ENCODE measurements around the gene FYN. TPM values are rescaled to one million over a fixed set of nuclear protein-coding genes. Genes with fewer than 3 reads are reported as not detected.

FYN gene
- total and polyA plus RNA-seq, 4 experiments from 2014 or later, result 338 to 713 (median 564) TPM

DNA sequence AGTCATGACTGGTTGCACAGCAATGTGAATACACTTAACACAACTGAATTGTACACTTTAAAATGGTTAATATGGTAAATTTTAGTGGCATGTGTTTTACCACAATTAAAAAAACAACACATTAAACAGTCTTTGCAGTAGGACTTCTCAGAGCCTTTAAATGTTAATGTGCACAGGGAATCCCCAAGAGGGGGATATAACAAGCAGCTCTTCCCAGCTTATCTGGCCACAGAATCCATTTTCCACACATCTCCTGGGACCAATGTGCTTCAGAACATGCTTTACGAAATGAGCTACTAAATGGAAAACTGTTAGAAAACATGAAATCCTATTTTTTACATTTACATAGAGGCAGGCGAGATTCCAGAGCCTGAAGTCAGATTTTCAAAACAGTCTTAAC is 44.4 kb downstream of the FYN start:
- Histone ChIP-seq H3K4me3 (ENCODE audit: low read length in 2 of 2) (no peak overlapping the region), H3K36me3 (ENCODE audit: insufficient read depth, low read length) (no peaks in the 10 kb centered on the region), H3K9me3 (ENCODE audit: control insufficient read depth in 1 of 2, low read length in 2 of 2) (no peaks in the 10 kb centered on the region), H3K27me3 (ENCODE audit: insufficient read depth, low read length) (no peaks in the 10 kb centered on the region), H3K4me1 (ENCODE audit: insufficient read depth, low read length) (peaks cover 86% of the 10 kb centered on the region), H3K27ac (ENCODE audit: low read depth, low read length) (no peak overlapping the region)
- CTCF ChIA-PET (ENCODE audit: partially characterized antibody), result interaction anchor here (0.8 to 1.9 kb wide), 2 partner anchors 9 to 33 kb away, joined by 3 to 6 read pairs; no protein-coding TSS in a partner anchor
- POLR2A ChIA-PET (ENCODE audit: partially characterized antibody), result interaction anchor here (0.5 to 1.7 kb wide), 5 partner anchors 10 to 45 kb away, joined by 3 to 4 read pairs (median 3); partner anchors contain the start of gene FYN
- H3K9me3 Mint-ChIP-seq, result no peaks in the 10 kb centered on the region
- peaks cover 68 to 97% (median 80%) of the 10 kb centered on the region in 4 donors for H3K4me1 Mint-ChIP-seq
- peak overlapping the region in 3 of 7 donors; percentile 28 to 52 (median 43) for H3K27ac Mint-ChIP-seq
- no peak overlapping the region for H3K4me3 Mint-ChIP-seq
- peaks cover 14 to 26% of the 10 kb centered on the region in 2 donors for H3K36me3 Mint-ChIP-seq
- H3K27me3 Mint-ChIP-seq, result no peaks in the 10 kb centered on the region
- intact Hi-C loops (cut with micrococcal nuclease), result no loop called here
- DNase-seq, result no peak

DNA sequence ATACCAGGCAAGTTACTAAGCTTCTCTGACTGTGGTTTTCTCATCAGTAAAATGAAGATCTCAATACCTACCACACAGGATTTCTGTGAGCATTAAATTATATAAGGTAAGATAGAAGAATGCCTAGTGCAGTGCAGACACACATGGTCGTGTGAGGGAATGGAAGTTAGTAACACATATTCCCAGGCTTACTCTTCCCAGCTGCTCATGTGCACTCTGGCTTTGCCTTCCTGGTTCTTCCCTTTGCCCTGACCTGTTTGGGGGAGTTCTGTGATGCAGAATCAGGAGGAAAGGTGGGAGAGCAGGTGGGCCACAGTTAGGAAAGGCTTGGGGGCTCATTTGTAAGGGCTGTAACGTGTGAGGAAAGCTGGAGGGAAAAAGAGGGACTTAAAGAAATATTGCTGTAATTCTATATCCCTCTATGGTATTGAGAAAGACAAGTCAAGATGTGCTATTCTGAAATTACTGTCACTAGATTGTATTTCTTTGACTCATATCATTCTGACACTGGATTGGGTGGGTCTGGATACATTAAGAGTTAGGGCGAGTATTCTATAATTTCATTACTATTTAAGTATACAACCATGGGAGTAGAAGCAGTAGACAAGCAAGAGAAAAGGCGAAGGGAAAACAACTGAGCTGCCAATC is 47.7 kb downstream of the FYN start:
- no peak overlapping the region for H3K4me3 ChIP-seq (ENCODE audit: low read length in 2 of 2)
- no peaks in the 10 kb centered on the region for H3K36me3 ChIP-seq (ENCODE audit: insufficient read depth, low read length)
- H3K4me1 ChIP-seq (ENCODE audit: insufficient read depth, low read length), result peaks cover 77% of the 10 kb centered on the region
- no peaks in the 10 kb centered on the region for H3K27me3 ChIP-seq (ENCODE audit: insufficient read depth, low read length)
- H3K27ac ChIP-seq (ENCODE audit: low read depth, low read length), result peak overlapping the region; percentile 21
- peaks cover 14 to 21% of the 10 kb centered on the region in 2 donors for H3K36me3 Mint-ChIP-seq
- ChIA-PET CTCF (ENCODE audit: partially characterized antibody) (interaction anchor here (0.6 to 4.4 kb wide), 12 partner anchors 9 to 186 kb away, joined by 3 to 15 read pairs (median 5); no protein-coding TSS in a partner anchor), POLR2A (ENCODE audit: partially characterized antibody) (interaction anchor here (0.6 to 5.9 kb wide), 22 partner anchors 10 to 167 kb away, joined by 3 to 47 read pairs (median 6); partner anchors contain the start of gene FYN)
- peak overlapping the region in 3 of 8 donors; percentile 26 to 75 (median 52) for H3K4me3 Mint-ChIP-seq
- no peaks in the 10 kb centered on the region for H3K9me3 ChIP-seq (ENCODE audit: control insufficient read depth in 1 of 2, low read length in 2 of 2)
- no peaks in the 10 kb centered on the region for H3K27me3 Mint-ChIP-seq
- peaks cover 65 to 87% (median 77%) of the 10 kb centered on the region in 4 donors for H3K4me1 Mint-ChIP-seq
- no peaks in the 10 kb centered on the region for H3K9me3 Mint-ChIP-seq
- intact Hi-C loops (cut with micrococcal nuclease), result loop anchor here (1.0 to 2.0 kb wide), 2 partner anchors 8 to 15 kb away; no protein-coding TSS in a partner anchor
- H3K27ac Mint-ChIP-seq, result peak overlapping the region; percentile 67 to 94 (median 83)
- DNase-seq, result no peak

DNA sequence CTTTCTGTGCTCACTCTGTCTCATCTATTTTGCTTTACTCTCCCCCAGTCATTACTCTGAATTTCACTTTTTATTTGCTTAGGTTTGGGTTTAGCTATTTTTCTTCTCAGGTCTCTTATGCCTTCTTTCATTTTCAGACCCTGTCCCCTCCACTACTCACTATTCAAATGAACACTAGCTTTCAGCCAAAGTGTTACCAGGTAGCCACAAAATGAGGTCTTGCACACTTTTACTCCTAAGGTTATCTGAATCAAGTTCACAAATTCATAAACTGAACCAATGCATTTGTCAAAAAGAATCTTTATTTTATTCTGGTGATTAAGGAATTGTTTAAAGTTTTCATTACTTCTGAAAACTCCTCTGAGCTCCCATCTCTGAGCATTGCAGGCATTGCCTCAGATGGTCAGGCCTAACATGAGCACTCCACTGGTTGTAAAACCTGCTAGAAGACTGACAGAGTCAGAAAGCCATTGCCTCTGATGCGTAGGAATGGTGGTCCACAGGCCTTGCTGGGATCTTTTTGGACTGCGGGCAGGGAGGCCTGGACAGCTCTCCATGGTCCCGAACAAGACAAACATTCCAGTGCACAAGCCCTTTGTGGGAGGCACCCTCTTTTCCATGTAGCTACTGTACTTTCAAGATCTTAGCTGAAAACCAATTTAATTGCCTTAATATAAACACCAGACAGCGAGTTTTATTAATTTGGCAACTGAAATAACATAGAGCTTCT is 48.5 kb downstream of the FYN start:
- Mint-ChIP-seq H3K4me3 (peak overlapping the region in 7 of 8 donors; percentile 6 to 75 (median 58)), H3K27ac (peak overlapping the region; percentile 67 to 95 (median 87)), H3K4me1 (peaks cover 61 to 82% (median 70%) of the 10 kb centered on the region in 4 donors), H3K36me3 (peaks cover 9 to 14% of the 10 kb centered on the region in 2 donors), H3K9me3 (no peaks in the 10 kb centered on the region), H3K27me3 (no peaks in the 10 kb centered on the region)
- H3K27me3 ChIP-seq (ENCODE audit: insufficient read depth, low read length), result no peaks in the 10 kb centered on the region
- H3K9me3 ChIP-seq (ENCODE audit: control insufficient read depth in 1 of 2, low read length in 2 of 2), result no peaks in the 10 kb centered on the region
- POLR2A ChIA-PET (ENCODE audit: partially characterized antibody), result interaction anchor here (0.6 to 5.9 kb wide), 26 partner anchors 8 to 168 kb away, joined by 3 to 47 read pairs (median 5); partner anchors contain the start of gene FYN
- CTCF ChIA-PET (ENCODE audit: partially characterized antibody), result interaction anchor here (1.0 to 4.4 kb wide), 11 partner anchors 8 to 102 kb away, joined by 3 to 15 read pairs (median 7); partner anchors contain the start of gene FYN
- H3K36me3 ChIP-seq (ENCODE audit: insufficient read depth, low read length), result no peaks in the 10 kb centered on the region
- peak overlapping the region; percentile 49 for H3K27ac ChIP-seq (ENCODE audit: low read depth, low read length)
- no peak overlapping the region for H3K4me3 ChIP-seq (ENCODE audit: low read length in 2 of 2)
- H3K4me1 ChIP-seq (ENCODE audit: insufficient read depth, low read length), result peaks cover 76% of the 10 kb centered on the region
- peak in 1 of 5 donors; percentile 17 for DNase-seq
- intact Hi-C loops (cut with micrococcal nuclease), result loop anchor here (1.0 to 2.0 kb wide), 3 partner anchors 9 to 14 kb away; no protein-coding TSS in a partner anchor

DNA sequence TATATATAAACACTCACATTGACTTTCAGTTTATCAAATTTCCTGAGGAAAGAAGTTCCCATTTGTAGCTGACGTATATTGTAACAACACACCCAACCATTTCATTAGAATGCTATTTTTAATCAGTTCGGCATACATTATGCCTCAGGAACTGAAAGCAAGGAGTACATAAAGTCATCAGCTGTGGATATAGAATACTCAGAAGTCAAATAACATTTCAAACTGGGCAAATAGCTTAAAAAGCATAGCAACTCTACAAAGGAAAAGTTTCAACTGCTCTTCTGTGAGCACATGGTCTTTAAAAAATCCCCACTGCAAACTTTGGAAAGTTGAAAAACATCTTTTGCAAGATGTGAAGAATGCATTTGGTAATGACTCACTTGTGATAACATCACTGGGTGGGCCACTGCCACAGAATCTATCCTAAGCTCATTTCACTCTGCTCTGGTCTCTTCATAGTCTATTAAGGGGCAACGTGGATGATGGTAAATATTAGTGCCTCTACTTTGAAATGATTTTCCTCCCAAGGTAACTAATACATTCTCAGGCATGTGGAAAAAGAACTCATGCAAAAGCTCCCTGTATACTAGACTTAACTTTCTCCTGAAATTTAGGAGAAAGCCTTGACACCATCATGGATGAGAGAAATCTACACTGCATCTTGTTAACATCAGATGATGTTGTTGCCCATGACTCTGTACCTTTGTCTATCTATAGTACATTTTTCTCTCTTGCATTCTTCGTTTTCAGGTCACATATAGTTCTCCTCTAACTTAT is 49.2 kb downstream of the FYN start:
- Histone ChIP-seq H3K27me3 (ENCODE audit: insufficient read depth, low read length) (no peaks in the 10 kb centered on the region), H3K36me3 (ENCODE audit: insufficient read depth, low read length) (no peaks in the 10 kb centered on the region), H3K27ac (ENCODE audit: low read depth, low read length) (peak overlapping the region; percentile 49), H3K4me1 (ENCODE audit: insufficient read depth, low read length) (peaks cover 76% of the 10 kb centered on the region), H3K9me3 (ENCODE audit: control insufficient read depth in 1 of 2, low read length in 2 of 2) (no peaks in the 10 kb centered on the region), H3K4me3 (ENCODE audit: low read length in 2 of 2) (no peak overlapping the region)
- intact Hi-C loops (cut with micrococcal nuclease), result loop anchor here (1.0 to 2.0 kb wide), 2 partner anchors 13 kb away; no protein-coding TSS in a partner anchor
- ChIA-PET CTCF (ENCODE audit: partially characterized antibody) (interaction anchor here (0.9 to 4.4 kb wide), 12 partner anchors 9 to 101 kb away, joined by 3 to 15 read pairs (median 6); partner anchors contain the start of gene FYN), POLR2A (ENCODE audit: partially characterized antibody) (interaction anchor here (1.0 to 5.9 kb wide), 27 partner anchors 9 to 168 kb away, joined by 3 to 47 read pairs (median 5); no protein-coding TSS in a partner anchor)
- Mint-ChIP-seq H3K4me3 (peak overlapping the region; percentile 4 to 75 (median 58)), H3K27me3 (no peaks in the 10 kb centered on the region), H3K9me3 (no peaks in the 10 kb centered on the region), H3K27ac (peak overlapping the region; percentile 67 to 95 (median 87)), H3K4me1 (peaks cover 64 to 82% (median 70%) of the 10 kb centered on the region in 4 donors), H3K36me3 (peaks cover 6 to 12% of the 10 kb centered on the region in 2 donors)
- DNase-seq, result peak in 1 of 5 donors; percentile 73

DNA sequence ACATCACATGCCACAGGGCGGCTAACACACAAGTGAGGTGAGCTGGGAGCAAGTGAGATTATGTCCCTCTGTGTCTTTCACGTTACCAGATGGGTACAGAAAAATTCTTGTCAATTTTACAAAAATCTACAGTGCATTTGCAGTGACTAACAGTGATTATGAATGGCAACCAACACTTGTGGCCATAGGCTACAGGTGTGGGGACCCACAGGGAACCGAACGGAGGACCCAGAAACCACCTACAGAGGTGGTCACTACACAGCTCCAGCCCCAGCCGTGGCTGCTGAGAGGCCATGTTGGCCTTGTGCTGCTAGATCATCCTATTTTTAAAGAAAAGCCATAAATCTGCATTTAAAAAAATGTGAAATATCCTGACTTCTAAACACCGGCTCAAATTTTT is 50.2 kb downstream of the FYN start:
- H3K36me3 ChIP-seq (ENCODE audit: insufficient read depth, low read length), result no peaks in the 10 kb centered on the region
- Mint-ChIP-seq H3K4me1 (peaks cover 69 to 83% (median 73%) of the 10 kb centered on the region in 4 donors), H3K27me3 (no peaks in the 10 kb centered on the region), H3K27ac (peak overlapping the region; percentile 67 to 95 (median 89)), H3K9me3 (no peaks in the 10 kb centered on the region), H3K36me3 (peaks cover 6 to 11% of the 10 kb centered on the region in 2 donors), H3K4me3 (peak overlapping the region in 5 of 8 donors; percentile 40 to 66 (median 43))
- POLR2A ChIA-PET (ENCODE audit: partially characterized antibody), result interaction anchor here (1.0 to 5.9 kb wide), 13 partner anchors 9 to 61 kb away, joined by 3 to 47 read pairs (median 5); no protein-coding TSS in a partner anchor
- H3K4me3 ChIP-seq (ENCODE audit: low read length in 2 of 2), result no peak overlapping the region
- H3K4me1 ChIP-seq (ENCODE audit: insufficient read depth, low read length), result peaks cover 82% of the 10 kb centered on the region
- peak in 1 of 5 donors; percentile 17 for DNase-seq
- intact Hi-C loops (cut with micrococcal nuclease), result no loop called here
- H3K27ac ChIP-seq (ENCODE audit: low read depth, low read length), result peak overlapping the region; percentile 49
- H3K27me3 ChIP-seq (ENCODE audit: insufficient read depth, low read length), result no peaks in the 10 kb centered on the region
- H3K9me3 ChIP-seq (ENCODE audit: control insufficient read depth in 1 of 2, low read length in 2 of 2), result no peaks in the 10 kb centered on the region
- CTCF ChIA-PET (ENCODE audit: partially characterized antibody), result interaction anchor here (0.9 to 3.4 kb wide), 9 partner anchors 10 to 50 kb away, joined by 3 to 11 read pairs (median 6); partner anchors contain the start of gene FYN

DNA sequence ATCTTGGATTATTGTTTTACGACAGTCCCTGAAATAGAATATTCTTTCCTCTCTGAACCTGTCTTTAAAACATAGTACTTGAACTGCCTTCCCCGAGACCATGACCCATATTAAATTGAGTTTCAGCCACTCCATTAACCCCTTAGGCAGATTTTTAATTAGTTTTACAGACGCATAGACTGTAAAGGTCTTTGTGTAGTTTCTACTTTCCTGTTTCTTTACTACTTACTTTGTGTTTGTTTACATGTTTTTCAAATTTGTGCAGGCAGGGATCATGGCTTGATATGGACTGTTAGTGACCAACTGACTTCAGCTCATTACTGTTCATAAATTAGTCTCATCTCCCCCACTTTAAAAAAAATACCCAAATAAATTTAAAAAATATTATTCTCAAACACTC is 53.8 kb downstream of the FYN start:
- H3K9me3 Mint-ChIP-seq, result no peaks in the 10 kb centered on the region
- peaks cover 54 to 67% (median 60%) of the 10 kb centered on the region in 4 donors for H3K4me1 Mint-ChIP-seq
- ChIA-PET CTCF (ENCODE audit: partially characterized antibody) (interaction anchor here (1.1 to 2.3 kb wide), 5 partner anchors 10 to 224 kb away, joined by 3 to 10 read pairs (median 3); no protein-coding TSS in a partner anchor), POLR2A (ENCODE audit: partially characterized antibody) (interaction anchor here (1.2 to 2.5 kb wide), 6 partner anchors 10 to 24 kb away, joined by 3 to 9 read pairs (median 6); no protein-coding TSS in a partner anchor)
- intact Hi-C loops (cut with micrococcal nuclease), result no loop called here
- no peak for DNase-seq
- no peaks in the 10 kb centered on the region for H3K36me3 ChIP-seq (ENCODE audit: insufficient read depth, low read length)
- no peaks in the 10 kb centered on the region for H3K9me3 ChIP-seq (ENCODE audit: control insufficient read depth in 1 of 2, low read length in 2 of 2)
- no peak overlapping the region for H3K27ac ChIP-seq (ENCODE audit: low read depth, low read length)
- H3K4me3 Mint-ChIP-seq, result peak overlapping the region in 3 of 8 donors; percentile 12 to 69 (median 45)
- H3K4me1 ChIP-seq (ENCODE audit: insufficient read depth, low read length), result peaks cover 81% of the 10 kb centered on the region
- peaks cover 6 to 16% of the 10 kb centered on the region in 2 donors for H3K36me3 Mint-ChIP-seq
- H3K27ac Mint-ChIP-seq, result peak overlapping the region in 4 of 7 donors; percentile 11 to 81 (median 40)
- no peaks in the 10 kb centered on the region for H3K27me3 Mint-ChIP-seq
- H3K4me3 ChIP-seq (ENCODE audit: low read length in 2 of 2), result no peak overlapping the region
- H3K27me3 ChIP-seq (ENCODE audit: insufficient read depth, low read length), result no peaks in the 10 kb centered on the region
